Tongue (tissue), 2 donors: Measurements from ENCODE around the gene EDEM3. TPM values are rescaled to one million over a fixed set of nuclear protein-coding genes. Genes with fewer than 3 reads are reported as not detected.
A peak's percentile ranks its signal among the peaks of the same experiment; 100 is the strongest.

Experiments
- DNase-seq: peaks from one replicate; pipeline ENCODE4 v3.0.0-alpha.2; 2015
- total RNA-seq: library from RNA; depleted of rRNA; stranded (reverse); fragments of >200 nt; gene quantifications from one replicate; pipeline ENCODE4 v1.2.3, GENCODE V29; 2014

EDEM3 gene
- total RNA-seq, 1 donor from 2014 or later = 42.3 TPM

GRCh38 chr1:184669391-184669790 is 85.3 kb downstream of the EDEM3 start:
- no peak for DNase-seq

GRCh38 chr1:184665360-184665759 is 89.3 kb downstream of the EDEM3 start:
- no peak for DNase-seq

GRCh38 chr1:184664661-184665060 is 90.0 kb downstream of the EDEM3 start:
- DNase-seq = no peak

GRCh38 chr1:184664042-184664660 is 90.5 kb downstream of the EDEM3 start:
- peak; percentile 91 for DNase-seq

- DNase-seq = no peak
These were observed 92.9 kb downstream of the EDEM3 start for GRCh38 chr1:184661801-184662200.

GRCh38 chr1:184660462-184661191 is 94.0 kb downstream of the EDEM3 start:
- no peak for DNase-seq

- no peak for DNase-seq
These were observed 96.6 kb downstream of the EDEM3 start for GRCh38 chr1:184658055-184658454.

GRCh38 chr1:184656221-184656620 is 98.4 kb downstream of the EDEM3 start:
- DNase-seq = no peak

GRCh38 chr1:184655185-184655584 is 99.5 kb downstream of the EDEM3 start:
- DNase-seq = no peak

- no peak for DNase-seq
These were observed 104.3 kb downstream of the EDEM3 start for GRCh38 chr1:184650177-184650866.

GRCh38 chr1:184649451-184649888 is 105.2 kb downstream of the EDEM3 start:
- no peak for DNase-seq

GRCh38 chr1:184648856-184649201 is 105.8 kb downstream of the EDEM3 start:
- no peak for DNase-seq

GRCh38 chr1:184648160-184648855 is 106.3 kb downstream of the EDEM3 start:
- DNase-seq = no peak

- DNase-seq = no peak
These were observed 107.2 kb downstream of the EDEM3 start for GRCh38 chr1:184647471-184647870.

GRCh38 chr1:184646824-184647223 is 107.8 kb downstream of the EDEM3 start:
- DNase-seq = no peak

- no peak for DNase-seq
These were observed 108.4 kb downstream of the EDEM3 start for GRCh38 chr1:184646178-184646701.

GRCh38 chr1:184644771-184645170 is 109.9 kb downstream of the EDEM3 start:
- no peak for DNase-seq

- no peak for DNase-seq
These were observed 111.0 kb downstream of the EDEM3 start for GRCh38 chr1:184643661-184644060.

GRCh38 chr1:184641894-184642293 is 112.8 kb downstream of the EDEM3 start:
- DNase-seq = no peak

- no peak for DNase-seq
These were observed 114.2 kb downstream of the EDEM3 start for GRCh38 chr1:184640505-184640904.
